H54 (cell line): Measurements from ENCODE around the gene COQ6.
"Not testable (repeated sequence)": the region's sequence is repeated elsewhere in the genome, so short reads cannot be mapped to it uniquely, and the experiment has no call there.

Source experiments
- DNase-seq: peaks from one replicate; pipeline ENCODE4 v3.0.0; 2011; ENCODE audit warnings: low spot score, mixed read lengths; ENCODE audit not compliant: insufficient read length
- FAIRE-seq: peaks from 3 replicates; lab custom pipeline; 2011; peaks lifted over from hg19 to GRCh38; lab: Jason Lieb, UNC
- POLR2A ChIP-seq: IDR thresholded peaks from 2 replicates; pipeline ENCODE4 v1.6.1; 2011; ENCODE audit warnings: low read depth, mild to moderate bottlenecking, low read length

The COQ6 gene

GRCh38 chr14:73997108-73997943 lies 47.2 kb downstream of the COQ6 start:
- FAIRE-seq (no peak), DNase-seq (no peak)
- no peak for TF ChIP-seq POLR2A

DNA sequence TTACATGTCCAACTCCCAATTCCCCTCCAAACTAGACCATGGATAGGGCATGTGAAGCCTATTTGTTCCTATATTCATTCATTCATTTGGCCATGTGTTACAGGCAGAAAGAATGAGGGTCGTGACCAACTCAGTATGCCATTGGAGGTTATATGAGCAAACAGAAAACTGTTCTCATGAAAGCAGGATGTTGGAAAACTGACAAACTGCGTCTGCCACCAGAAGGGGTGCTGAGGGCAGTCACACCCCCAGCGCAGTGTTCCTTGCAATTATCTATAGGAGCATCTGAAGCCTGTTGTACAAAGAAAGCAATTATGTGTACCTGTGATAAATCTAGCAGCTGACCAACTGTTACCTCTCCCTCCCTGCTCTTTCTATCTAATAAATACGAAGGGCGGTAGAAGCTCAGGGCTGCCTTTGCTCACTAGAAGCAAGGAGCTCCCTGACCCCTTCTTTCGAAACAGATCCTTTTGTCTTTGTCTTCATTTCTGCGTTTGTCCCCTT lies 47.9 kb downstream of the COQ6 start:
- no peak for TF ChIP-seq POLR2A
- no peak for DNase-seq
- no peak for FAIRE-seq

DNA sequence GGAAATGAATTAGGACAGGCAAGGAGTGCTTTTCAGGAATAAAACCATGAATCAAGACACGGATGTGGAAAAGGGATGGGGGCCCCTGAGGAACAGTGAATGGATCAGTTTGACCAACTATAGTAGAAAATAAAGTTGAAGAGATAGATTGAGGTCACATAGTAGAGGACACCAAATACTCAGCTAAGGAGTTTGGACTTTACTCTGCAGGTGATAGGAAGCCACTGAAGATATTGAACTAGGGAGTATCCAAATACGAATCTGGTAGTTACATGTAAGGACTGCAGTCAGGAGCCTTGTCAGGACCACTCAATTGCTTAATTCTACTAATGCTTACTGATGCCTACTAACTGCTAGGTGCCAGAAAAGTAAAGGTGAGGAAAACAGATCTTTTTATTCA lies 48.6 kb downstream of the COQ6 start:
- DNase-seq (no peak), FAIRE-seq (no peak)
- TF ChIP-seq POLR2A = no peak

DNA sequence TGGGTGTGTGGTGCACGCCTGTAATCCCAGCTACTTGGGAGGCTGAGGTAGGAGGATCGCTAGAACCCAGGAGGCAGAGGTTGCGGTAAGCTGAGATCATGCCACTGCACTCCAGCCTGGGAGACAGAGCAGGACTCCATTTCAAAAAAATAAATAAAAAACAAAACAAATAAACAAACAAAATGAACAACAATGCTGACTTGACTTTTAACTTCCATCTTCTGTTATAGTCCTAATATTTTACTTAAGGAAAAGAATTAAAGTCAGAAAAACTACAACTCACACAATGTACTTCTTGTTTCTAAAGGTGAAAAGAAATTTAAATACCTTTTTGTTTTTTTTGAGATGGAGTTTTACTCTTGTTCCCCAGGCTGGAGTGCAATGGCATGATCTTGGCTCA lies 55.6 kb downstream of the COQ6 start:
- not testable (repeated sequence) for FAIRE-seq, DNase-seq

DNA sequence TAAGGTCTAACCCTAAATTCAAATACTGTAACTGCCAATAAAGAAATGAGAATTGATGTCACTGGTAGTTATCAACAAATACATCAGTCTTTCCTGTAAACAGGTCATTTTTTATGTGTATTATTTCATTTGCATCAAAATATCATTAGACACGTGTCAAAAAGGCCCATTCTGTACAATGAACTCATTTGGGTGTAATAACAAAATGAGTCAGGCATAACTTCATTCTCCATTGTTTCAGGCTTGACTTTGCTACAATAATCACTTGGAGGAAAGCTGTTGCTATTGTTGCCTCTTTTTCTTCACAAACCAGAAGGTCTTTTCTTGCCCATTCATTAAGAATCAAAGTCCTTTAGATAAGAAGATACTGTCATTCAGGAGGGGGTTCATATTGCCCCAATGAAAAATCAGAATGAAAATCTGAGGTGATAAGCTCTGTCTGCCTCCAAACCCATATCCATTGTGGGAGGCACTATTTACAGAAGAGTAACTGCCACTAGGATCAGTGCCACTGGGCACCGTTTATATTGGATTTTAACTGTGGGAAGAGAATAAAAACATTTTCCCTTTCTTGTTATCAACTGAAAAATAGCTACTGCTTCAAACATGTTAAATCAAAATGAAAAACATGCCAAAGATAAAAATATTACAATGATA lies 58.9 kb downstream of the COQ6 start:
- DNase-seq (no peak), FAIRE-seq (no peak)
- no peak for TF ChIP-seq POLR2A
